GM18909 (cell line): ENCODE results near the gene LSM12.

Experiments used
- ATAC-seq: cut with Tn5 transposase; IDR thresholded peaks from one replicate; pipeline ENCODE4 v1.9.1; 2021; ENCODE audit warnings: mild to moderate bottlenecking; ENCODE audit not compliant: unreplicated experiment, poor library complexity

LSM12 gene

GRCh38 chr17:43995150-43995471, 71.4 kb downstream of the LSM12 start:
- no peak for ATAC-seq

GRCh38 chr17:43994272-43995149, 72.0 kb downstream of the LSM12 start:
- no peak for ATAC-seq

- ATAC-seq: no peak
These were observed 73.8 kb downstream of the LSM12 start for GRCh38 chr17:43992641-43993040.

- ATAC-seq: no peak
These were observed 78.2 kb downstream of the LSM12 start for GRCh38 chr17:43988301-43988700.

GRCh38 chr17:43987131-43988021, 79.1 kb downstream of the LSM12 start:
- ATAC-seq: no peak

GRCh38 chr17:43986225-43986981, 80.1 kb downstream of the LSM12 start:
- no peak for ATAC-seq

- no peak for ATAC-seq
These were observed 82.0 kb downstream of the LSM12 start for GRCh38 chr17:43984521-43984920.
